HG02840 (cell line): ENCODE measurements around the gene FITM2.

Experiments
- ATAC-seq: cut with Tn5 transposase; IDR thresholded peaks from one replicate; pipeline ENCODE4 v1.9.1; 2021; ENCODE audit warnings: mild to moderate bottlenecking, moderate library complexity, moderate number of reproducible peaks; ENCODE audit not compliant: unreplicated experiment, low FRiP score

The FITM2 gene

DNA sequence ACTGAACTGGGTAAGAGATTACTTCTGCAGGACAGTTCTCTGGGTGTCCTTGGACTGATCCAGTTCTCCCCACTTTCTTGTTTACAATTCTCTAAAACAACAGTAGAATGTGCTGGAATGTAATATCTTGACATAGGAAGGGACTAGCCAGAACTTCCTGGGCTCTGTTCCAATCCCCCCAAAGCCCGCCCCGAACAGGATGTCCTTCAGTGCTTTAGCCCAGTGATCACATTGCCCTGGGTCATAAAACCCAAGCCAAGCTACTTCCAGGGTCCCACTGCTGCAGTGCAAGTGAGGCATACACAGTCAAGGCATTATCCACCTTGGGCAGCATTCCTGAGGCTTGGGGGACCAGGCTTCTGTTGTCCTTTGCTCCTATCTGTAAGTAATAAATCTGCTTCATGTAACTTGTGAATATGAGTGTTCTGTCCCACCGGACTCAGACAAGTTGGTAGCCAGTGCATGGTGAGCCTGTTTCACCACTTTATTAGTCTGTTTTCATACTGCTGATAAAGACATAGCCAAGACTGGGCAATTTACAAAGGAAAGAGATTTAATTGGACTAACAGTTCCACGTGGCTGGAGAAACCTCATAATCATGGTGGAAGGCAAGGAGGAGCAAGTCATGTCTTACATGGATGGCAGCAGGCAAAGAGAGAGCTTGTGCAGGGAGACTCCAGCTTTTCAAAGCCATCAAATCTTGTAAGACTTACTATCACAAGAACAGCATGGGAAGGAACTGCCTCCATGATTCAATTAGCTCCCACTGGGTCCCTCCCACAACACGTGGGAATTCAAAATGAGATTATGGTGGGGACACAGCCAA, 23.5 kb downstream of the FITM2 start:
- no peak for ATAC-seq

GRCh38 chr20:44284032-44284431, 27.0 kb downstream of the FITM2 start:
- ATAC-seq, result no peak

- ATAC-seq, result no peak
These were observed 28.8 kb downstream of the FITM2 start for GRCh38 chr20:44282192-44282591.

- no peak for ATAC-seq
These were observed 30.6 kb downstream of the FITM2 start for GRCh38 chr20:44280387-44280786.

DNA sequence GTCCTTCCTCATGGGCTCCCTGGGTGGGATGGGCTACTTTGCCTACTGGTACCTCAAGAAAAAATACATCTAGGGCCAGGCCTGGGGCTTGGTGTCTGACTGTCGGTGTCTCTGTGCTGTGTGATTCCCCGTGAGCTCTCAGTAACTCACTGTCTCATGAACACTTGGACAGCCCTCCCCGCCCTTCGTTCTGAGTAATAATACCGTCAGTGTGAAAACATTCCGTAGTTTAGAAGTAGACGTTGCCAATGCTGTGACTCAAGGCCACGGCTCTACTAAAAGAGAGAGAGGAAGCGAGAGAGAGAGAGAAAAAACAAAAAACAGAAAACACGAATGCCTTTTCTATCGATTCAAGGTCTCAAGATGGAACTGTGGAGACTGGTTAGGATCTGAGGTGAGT, 31.8 kb downstream of the FITM2 start:
- no peak for ATAC-seq

DNA sequence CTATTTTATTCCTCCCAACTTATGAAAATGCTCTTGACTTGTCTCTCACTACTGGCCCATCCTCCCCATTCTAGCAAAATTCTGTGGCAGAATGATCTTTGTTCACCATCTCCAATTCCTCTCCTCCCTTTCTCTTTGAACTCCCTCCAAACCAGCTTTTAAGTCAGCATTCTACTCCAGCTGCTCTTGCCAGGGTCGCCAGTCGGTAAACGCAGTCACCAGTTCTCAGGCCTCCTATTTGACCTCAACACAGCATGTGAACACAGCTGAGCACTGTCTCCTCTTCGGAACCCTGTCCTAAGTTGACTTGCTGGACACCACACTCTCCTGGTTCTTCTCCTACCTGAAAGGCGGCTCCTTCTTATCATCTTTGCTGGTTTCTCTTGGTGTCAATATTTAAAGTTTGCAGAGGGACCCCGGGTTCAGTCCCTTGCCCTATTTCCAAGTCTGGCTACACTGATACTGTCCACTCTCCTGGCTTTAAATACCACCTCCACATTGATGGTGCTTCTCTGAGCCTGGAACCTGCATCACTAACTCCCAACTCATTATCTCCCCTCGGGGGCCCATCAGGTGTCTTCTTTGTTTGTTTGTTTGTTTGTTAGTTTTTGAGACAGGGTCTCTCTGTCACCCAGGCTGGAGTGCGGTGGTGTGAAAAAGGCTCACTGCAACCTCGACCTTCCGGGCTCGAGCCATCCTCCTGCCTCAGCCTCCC, 36.5 kb downstream of the FITM2 start:
- ATAC-seq, result no peak

DNA sequence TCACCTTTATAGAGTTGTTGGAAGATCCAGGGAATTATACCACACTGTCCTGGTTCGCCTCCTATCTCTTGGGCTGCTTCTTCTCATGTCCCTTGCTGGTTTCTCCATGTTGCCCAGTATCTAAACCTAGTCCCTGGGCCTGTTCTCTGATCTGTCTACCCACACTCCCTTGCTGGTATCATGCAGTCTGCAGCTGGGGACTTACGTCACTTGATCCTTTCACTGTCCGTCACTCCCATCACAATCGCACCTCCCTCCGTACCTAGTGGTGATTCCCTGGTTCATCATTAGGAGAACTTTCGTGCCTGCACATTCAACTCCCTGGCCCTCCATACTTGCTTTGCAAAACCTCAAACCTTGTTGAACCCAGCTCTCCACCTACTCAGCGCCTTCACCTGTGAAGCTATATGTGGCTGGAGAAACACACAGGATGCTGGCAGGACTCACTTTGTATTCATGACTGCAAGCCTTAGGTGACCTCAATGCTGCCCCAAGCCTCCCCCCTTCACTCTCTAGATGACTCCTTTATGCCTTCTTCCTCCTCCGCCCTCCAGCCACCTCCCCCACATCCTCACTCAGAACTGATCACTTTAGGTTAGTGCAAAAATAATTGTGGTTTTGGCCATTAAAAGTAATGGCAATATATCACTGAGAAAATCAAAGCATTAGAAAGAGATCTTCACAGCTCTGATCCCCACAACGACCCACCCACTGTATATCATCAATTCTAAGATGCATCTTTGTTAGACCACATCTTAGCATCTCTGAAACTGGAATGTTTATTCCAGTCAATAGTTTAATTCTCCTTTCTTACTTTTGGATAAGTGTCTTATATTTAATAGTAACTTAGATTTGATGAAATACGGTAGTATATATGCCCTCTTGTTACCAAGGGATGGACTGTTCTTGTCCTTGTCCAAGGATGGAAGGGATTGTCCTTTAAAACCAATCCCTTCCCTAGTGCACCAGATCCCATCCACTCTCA, 37.5 kb downstream of the FITM2 start:
- no peak for ATAC-seq

- ATAC-seq, result no peak
These were observed 38.9 kb downstream of the FITM2 start for GRCh38 chr20:44271915-44272663.

- no peak for ATAC-seq
These were observed 42.2 kb downstream of the FITM2 start for GRCh38 chr20:44268802-44269201.

GRCh38 chr20:44264287-44264686, 46.7 kb downstream of the FITM2 start:
- ATAC-seq, result no peak

GRCh38 chr20:44258226-44258890, 52.6 kb downstream of the FITM2 start:
- no peak for ATAC-seq

- no peak for ATAC-seq
These were observed 54.0 kb downstream of the FITM2 start for GRCh38 chr20:44256961-44257360.

- ATAC-seq, result no peak
These were observed 55.1 kb downstream of the FITM2 start for GRCh38 chr20:44255942-44256341.

DNA sequence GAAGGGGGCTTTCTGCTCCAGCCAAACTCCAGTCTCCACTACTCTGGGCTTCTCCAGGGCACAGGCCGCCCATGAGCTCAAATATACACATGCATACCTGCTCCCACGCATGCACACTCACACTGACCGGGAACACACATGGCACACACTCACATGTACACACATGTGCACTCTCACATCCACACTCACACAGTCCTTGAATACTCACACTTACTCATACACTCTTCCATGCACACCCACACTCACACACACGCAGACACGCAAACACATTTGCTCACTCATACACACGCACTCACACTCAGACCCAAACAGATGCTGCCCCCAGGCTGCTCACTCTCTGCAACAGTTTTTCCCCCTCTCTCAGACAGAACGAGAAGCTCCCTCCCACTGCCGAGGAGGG, 56.9 kb downstream of the FITM2 start:
- no peak for ATAC-seq

GRCh38 chr20:44253528-44253927, 57.5 kb downstream of the FITM2 start:
- no peak for ATAC-seq
